Left lung (tissue), 10 donors: ENCODE data around the gene TICAM2. TPM values are rescaled to one million over a fixed set of nuclear protein-coding genes. Genes with fewer than 3 reads are reported as not detected.

Source experiments
- ATAC-seq: fragments of 200-7000 bp; cut with Tn5 transposase; one replicate; pipeline ENCODE4 v1.9.1; 2020; ENCODE audit warnings: moderate library complexity
- DNase-seq, 4 donors: peaks; one replicate each; pipeline ENCODE4 v3.0.0-alpha.2; 2013 to 2020
- H3K27ac ChIP-seq, 2 donors: fragments of 200-600 bp; sonication (generic) in 1 of 2; one replicate each; pipeline versions ENCODE4 v1.5.0 to v1.8.0; 2020 to 2021
- H3K27me3 ChIP-seq, 2 donors: fragments of 200-600 bp; sonication (generic) in 1 of 2; one replicate each; pipeline versions ENCODE4 v1.5.0 to v1.8.0; 2020 to 2021
- H3K36me3 ChIP-seq, 2 donors: fragments of 200-600 bp; sonication (generic) in 1 of 2; one replicate each; pipeline versions ENCODE4 v1.5.0 to v1.8.0; 2020 to 2021
- H3K4me1 ChIP-seq, 2 donors: fragments of 200-600 bp; one replicate each; pipeline ENCODE4 v1.8.0; 2021
- H3K4me3 ChIP-seq, 2 donors: fragments of 200-600 bp; sonication (generic) in 1 of 2; one replicate each; pipeline versions ENCODE4 v1.5.0 to v1.8.0; 2020 to 2021; ENCODE audit warnings: mild to moderate bottlenecking in 1 of 2
- H3K9me3 ChIP-seq, 2 donors: fragments of 200-600 bp; sonication (generic) in 1 of 2; one replicate each; pipeline versions ENCODE4 v1.5.0 to v1.8.0; 2020 to 2021
- CTCF ChIP-seq, 2 donors: fragments of 200-600 bp; sonication (generic) in 1 of 2; IDR thresholded peaks; one replicate each; pipeline versions ENCODE4 v1.5.0 to v1.8.0; 2021; ENCODE audit warnings: antibody characterized with exemption in 2 of 2
- intact Hi-C, 2 donors: fragments of 100-400 bp; cut with DNase I; formaldehyde crosslinking; loops; one replicate each; pipeline versions ENCODE4 v1.11.2 to v1.14.2; 2022
- polyA plus RNA-seq, 6 donors: library from polyadenylated mRNA; unstranded; fragments of 120-200 nt; gene quantifications; one replicate each; pipeline ENCODE4 v1.2.1, GENCODE V29; 2013; ENCODE audit not compliant: insufficient read length in 6 of 6
- total RNA-seq, 2 donors: library from RNA; stranded (reverse); fragmentation: NEBNext Ultra II Directional; extraction: Animal tissue kit (Norgen Biotek cat#: 25700); gene quantifications; one replicate each; pipeline ENCODE4 v1.2.1, GENCODE V29; 2021
- donor health status: DM: no; HTN: yes; CAD: no.
- donor health status: DM: no; HTN: no; CAD: no.

Gene TICAM2
- total and polyA plus RNA-seq, 8 donors, result 3.2 to 8.6 (median 6.4) TPM

- no peaks in the 10 kb centered on the region for H3K36me3 ChIP-seq
- H3K4me3 ChIP-seq, result no peak overlapping the region
- intact Hi-C loops, result no loop called here
- ATAC-seq, result no peak
- no peak for DNase-seq
- no peak overlapping the region for H3K27ac ChIP-seq
- no peaks in the 10 kb centered on the region for H3K9me3 ChIP-seq
- H3K27me3 ChIP-seq, result peaks cover 0 to 10% of the 10 kb centered on the region in 2 donors
- H3K4me1 ChIP-seq, result no peaks in the 10 kb centered on the region
- TF ChIP-seq CTCF (IDR thresholded peaks at IDR 0.05), result no peak
These were observed 39.7 kb upstream of the TICAM2 start for GRCh38 chr5:115641948-115642347.

GRCh38 chr5:115640274-115640673 lies 38.0 kb upstream of the TICAM2 start:
- H3K9me3 ChIP-seq, result no peaks in the 10 kb centered on the region
- no peak for DNase-seq
- peaks cover 0 to 10% of the 10 kb centered on the region in 2 donors for H3K27me3 ChIP-seq
- H3K4me3 ChIP-seq, result no peak overlapping the region
- intact Hi-C loops, result no loop called here
- no peak for TF ChIP-seq CTCF (IDR thresholded peaks at IDR 0.05)
- H3K36me3 ChIP-seq, result no peaks in the 10 kb centered on the region
- no peak overlapping the region for H3K27ac ChIP-seq
- ATAC-seq, result no peak
- H3K4me1 ChIP-seq, result no peaks in the 10 kb centered on the region

- no peak for DNase-seq
- H3K27ac ChIP-seq, result no peak overlapping the region
- no peak overlapping the region for H3K4me3 ChIP-seq
- peaks cover 0 to 10% of the 10 kb centered on the region in 2 donors for H3K27me3 ChIP-seq
- no peaks in the 10 kb centered on the region for H3K36me3 ChIP-seq
- intact Hi-C loops, result no loop called here
- no peak for TF ChIP-seq CTCF (IDR thresholded peaks at IDR 0.05)
- H3K4me1 ChIP-seq, result peaks cover 0 to 2% of the 10 kb centered on the region in 2 donors
- H3K9me3 ChIP-seq, result no peaks in the 10 kb centered on the region
- ATAC-seq, result no peak
These were observed 37.1 kb upstream of the TICAM2 start for GRCh38 chr5:115639377-115639776.

GRCh38 chr5:115637507-115637906 lies 35.2 kb upstream of the TICAM2 start:
- no peaks in the 10 kb centered on the region for H3K36me3 ChIP-seq
- no peak overlapping the region for H3K4me3 ChIP-seq
- no peak for DNase-seq
- TF ChIP-seq CTCF (IDR thresholded peaks at IDR 0.05), result no peak
- no peak for ATAC-seq
- peaks cover 2 to 9% of the 10 kb centered on the region in 2 donors for H3K4me1 ChIP-seq
- no peaks in the 10 kb centered on the region for H3K27me3 ChIP-seq
- intact Hi-C loops, result no loop called here
- no peak overlapping the region for H3K27ac ChIP-seq
- no peaks in the 10 kb centered on the region for H3K9me3 ChIP-seq

GRCh38 chr5:115636008-115636407 lies 33.7 kb upstream of the TICAM2 start:
- no peak for TF ChIP-seq CTCF (IDR thresholded peaks at IDR 0.05)
- no peak overlapping the region for H3K4me3 ChIP-seq
- no peak for ATAC-seq
- no peak overlapping the region for H3K27ac ChIP-seq
- H3K27me3 ChIP-seq, result no peaks in the 10 kb centered on the region
- intact Hi-C loops, result no loop called here
- no peak for DNase-seq
- no peaks in the 10 kb centered on the region for H3K9me3 ChIP-seq
- no peaks in the 10 kb centered on the region for H3K36me3 ChIP-seq
- H3K4me1 ChIP-seq, result peaks cover 2 to 9% of the 10 kb centered on the region in 2 donors
